ENCODE measurements around the gene PTPRQ.

GRCh38 chr12:80432061-80432460 lies 12.0 kb upstream of the PTPRQ start:
- TF ChIP-seq, protein P1, sequence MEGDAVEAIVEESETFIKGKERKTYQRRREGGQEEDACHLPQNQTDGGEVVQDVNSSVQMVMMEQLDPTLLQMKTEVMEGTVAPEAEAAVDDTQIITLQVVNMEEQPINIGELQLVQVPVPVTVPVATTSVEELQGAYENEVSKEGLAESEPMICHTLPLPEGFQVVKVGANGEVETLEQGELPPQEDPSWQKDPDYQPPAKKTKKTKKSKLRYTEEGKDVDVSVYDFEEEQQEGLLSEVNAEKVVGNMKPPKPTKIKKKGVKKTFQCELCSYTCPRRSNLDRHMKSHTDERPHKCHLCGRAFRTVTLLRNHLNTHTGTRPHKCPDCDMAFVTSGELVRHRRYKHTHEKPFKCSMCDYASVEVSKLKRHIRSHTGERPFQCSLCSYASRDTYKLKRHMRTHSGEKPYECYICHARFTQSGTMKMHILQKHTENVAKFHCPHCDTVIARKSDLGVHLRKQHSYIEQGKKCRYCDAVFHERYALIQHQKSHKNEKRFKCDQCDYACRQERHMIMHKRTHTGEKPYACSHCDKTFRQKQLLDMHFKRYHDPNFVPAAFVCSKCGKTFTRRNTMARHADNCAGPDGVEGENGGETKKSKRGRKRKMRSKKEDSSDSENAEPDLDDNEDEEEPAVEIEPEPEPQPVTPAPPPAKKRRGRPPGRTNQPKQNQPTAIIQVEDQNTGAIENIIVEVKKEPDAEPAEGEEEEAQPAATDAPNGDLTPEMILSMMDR (IDR thresholded peaks at IDR 0.05; ENCODE audit: low read length), result no peak
- no peak for TF ChIP-seq EZH2 (optimal IDR thresholded peaks at IDR 0.05; ENCODE audit: low read depth, low read length)

Data from MM.1S (cell line).